Prostate gland (tissue), 2 donors: ENCODE measurements around the gene HIGD1B.

ENCODE experiments used
- POLR2AphosphoS5 ChIP-seq: sonication (generic); formaldehyde crosslinking; IDR thresholded peaks from one replicate; pipeline ENCODE4 v1.6.1; 2017; ENCODE audit warnings: antibody characterized with exemption
- TF ChIP-seq, protein P1 (sequence below), 4 experiments: fragments of 200-600 bp in 2 of 4; fragments of 450-650 bp in 2 of 4; sonication (generic) in 2 of 4; IDR thresholded peaks; 1 replicate in 3 of 4; 2 replicates in 1 of 4; pipeline ENCODE4 v1.5.1; 2016 to 2019; ENCODE audit warnings: antibody characterized with exemption in 4 of 4, mild to moderate bottlenecking in 2 of 4, moderate library complexity in 2 of 4

DNA sequence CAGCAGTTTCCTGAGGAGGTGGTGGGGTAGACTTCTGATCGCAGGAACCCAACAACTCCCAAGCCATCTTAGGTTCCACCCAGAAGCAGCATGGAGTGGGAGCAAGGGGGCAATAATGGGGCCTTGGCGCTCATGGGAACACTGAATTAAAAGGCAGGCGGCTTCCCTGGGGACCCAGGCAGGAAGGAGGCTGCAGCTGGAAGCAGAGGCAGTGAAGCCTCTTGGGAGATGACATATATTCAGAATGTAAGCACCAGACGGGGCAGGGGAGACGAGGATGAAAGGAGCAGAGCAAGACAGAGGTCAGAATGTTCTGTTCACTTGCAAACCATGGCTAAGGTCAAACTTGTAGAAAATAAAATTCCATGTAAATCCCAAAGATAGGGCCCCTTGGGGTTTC, 2.9 kb downstream of the HIGD1B start:
- TF ChIP-seq, protein P1, sequence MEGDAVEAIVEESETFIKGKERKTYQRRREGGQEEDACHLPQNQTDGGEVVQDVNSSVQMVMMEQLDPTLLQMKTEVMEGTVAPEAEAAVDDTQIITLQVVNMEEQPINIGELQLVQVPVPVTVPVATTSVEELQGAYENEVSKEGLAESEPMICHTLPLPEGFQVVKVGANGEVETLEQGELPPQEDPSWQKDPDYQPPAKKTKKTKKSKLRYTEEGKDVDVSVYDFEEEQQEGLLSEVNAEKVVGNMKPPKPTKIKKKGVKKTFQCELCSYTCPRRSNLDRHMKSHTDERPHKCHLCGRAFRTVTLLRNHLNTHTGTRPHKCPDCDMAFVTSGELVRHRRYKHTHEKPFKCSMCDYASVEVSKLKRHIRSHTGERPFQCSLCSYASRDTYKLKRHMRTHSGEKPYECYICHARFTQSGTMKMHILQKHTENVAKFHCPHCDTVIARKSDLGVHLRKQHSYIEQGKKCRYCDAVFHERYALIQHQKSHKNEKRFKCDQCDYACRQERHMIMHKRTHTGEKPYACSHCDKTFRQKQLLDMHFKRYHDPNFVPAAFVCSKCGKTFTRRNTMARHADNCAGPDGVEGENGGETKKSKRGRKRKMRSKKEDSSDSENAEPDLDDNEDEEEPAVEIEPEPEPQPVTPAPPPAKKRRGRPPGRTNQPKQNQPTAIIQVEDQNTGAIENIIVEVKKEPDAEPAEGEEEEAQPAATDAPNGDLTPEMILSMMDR (IDR thresholded peaks at IDR 0.05), result no peak
- TF ChIP-seq POLR2AphosphoS5, result no peak
